A673 (cell line): ENCODE measurements around the gene IGSF22. TPM values are rescaled to one million over a fixed set of nuclear protein-coding genes. Genes with fewer than 3 reads are reported as not detected.

Experiments
- BruUV-seq: library from RNA; stranded (reverse); fragments of 400-500 nt; replicated peaks from 2 replicates; lab custom pipeline; 2021; lab: Mats Ljungman, UMichigan
- CTCF ChIA-PET: fragments of 300-600 bp; sonication (Branson Sonifier 250); formaldehyde crosslinking; loops from one replicate; lab custom pipeline; 2022; ENCODE audit warnings: antibody characterized with exemption; lab: Charles Lee
- POLR2A ChIA-PET: fragments of 300-600 bp; sonication (Branson Sonifier 250); formaldehyde crosslinking; loops from one replicate; lab custom pipeline; 2022; ENCODE audit warnings: antibody characterized with exemption; ENCODE audit not compliant: low non-redundant PET; lab: Charles Lee
- DNase-seq: peaks from one replicate; pipeline ENCODE4 v3.0.0-alpha.2; 2015; ENCODE audit warnings: low spot score
- H3K27ac ChIP-seq: fragments of 200-600 bp; sonication (generic); 2 replicates; pipeline ENCODE4 v1.5.1; 2016; ENCODE audit warnings: mixed run types, low read depth, mild to moderate bottlenecking, mixed read lengths, antibody characterized with exemption, low read length; ENCODE audit not compliant: poor library complexity, severe bottlenecking
- H3K27me3 ChIP-seq: fragments of 200-600 bp; sonication (generic); replicated peaks from 2 replicates; pipeline ENCODE4 v1.6.1; 2017; ENCODE audit warnings: mixed run types, low read depth, mild to moderate bottlenecking, mixed read lengths, antibody characterized with exemption, low read length; ENCODE audit not compliant: insufficient read depth, poor library complexity
- H3K36me3 ChIP-seq: fragments of 200-600 bp; sonication (generic); 2 replicates; pipeline ENCODE4 v1.6.1; 2016; ENCODE audit warnings: mixed run types, mild to moderate bottlenecking, mixed read lengths, antibody characterized with exemption, low read length; ENCODE audit not compliant: insufficient read depth, poor library complexity, severe bottlenecking
- H3K4me1 ChIP-seq: fragments of 200-600 bp; sonication (generic); 2 replicates; pipeline ENCODE4 v1.6.1; 2017; ENCODE audit warnings: mixed run types, mild to moderate bottlenecking, mixed read lengths, antibody characterized with exemption, low read length; ENCODE audit not compliant: insufficient read depth, poor library complexity, severe bottlenecking
- H3K4me3 ChIP-seq: fragments of 200-600 bp; sonication (generic); 2 replicates; pipeline ENCODE4 v1.5.1; 2016; ENCODE audit warnings: low read depth, mixed run types, mild to moderate bottlenecking, mixed read lengths, low read length; ENCODE audit not compliant: poor library complexity, severe bottlenecking
- H3K9me3 ChIP-seq: fragments of 200-600 bp; sonication (generic); 2 replicates; pipeline ENCODE4 v1.6.1; 2016; ENCODE audit warnings: mixed run types, low read depth, mild to moderate bottlenecking, mixed read lengths, antibody characterized with exemption, low read length; ENCODE audit not compliant: poor library complexity, severe bottlenecking
- EZH2 ChIP-seq: fragments of 200-600 bp; sonication (generic); IDR thresholded peaks from 2 replicates; pipeline ENCODE4 v1.6.1; 2017; ENCODE audit warnings: borderline replicate concordance, low read depth, mild to moderate bottlenecking, mixed read lengths, antibody characterized with exemption, low read length; ENCODE audit not compliant: poor library complexity, severe bottlenecking
- intact Hi-C: fragments of 100-400 bp; cut with micrococcal nuclease; formaldehyde crosslinking; loops from one replicate; pipeline ENCODE4 v1.10.0; 2022; ENCODE audit not compliant: unreplicated experiment
- total RNA-seq: library from RNA; stranded (reverse); gene quantifications from 2 replicates; pipeline ENCODE4 v1.2.3, GENCODE V29; 2021
- TF ChIP-seq, protein P1 (sequence below): fragments of 300-800, 200-600 bp; sonication (generic); conservative IDR thresholded peaks from 2 replicates; pipeline ENCODE4 v1.5.1; 2017; ENCODE audit warnings: low read depth, mild to moderate bottlenecking, antibody characterized with exemption, low read length, moderate library complexity, mixed read lengths

The IGSF22 gene
- total RNA-seq, 1 experiment from 2014 or later = not detected

DNA sequence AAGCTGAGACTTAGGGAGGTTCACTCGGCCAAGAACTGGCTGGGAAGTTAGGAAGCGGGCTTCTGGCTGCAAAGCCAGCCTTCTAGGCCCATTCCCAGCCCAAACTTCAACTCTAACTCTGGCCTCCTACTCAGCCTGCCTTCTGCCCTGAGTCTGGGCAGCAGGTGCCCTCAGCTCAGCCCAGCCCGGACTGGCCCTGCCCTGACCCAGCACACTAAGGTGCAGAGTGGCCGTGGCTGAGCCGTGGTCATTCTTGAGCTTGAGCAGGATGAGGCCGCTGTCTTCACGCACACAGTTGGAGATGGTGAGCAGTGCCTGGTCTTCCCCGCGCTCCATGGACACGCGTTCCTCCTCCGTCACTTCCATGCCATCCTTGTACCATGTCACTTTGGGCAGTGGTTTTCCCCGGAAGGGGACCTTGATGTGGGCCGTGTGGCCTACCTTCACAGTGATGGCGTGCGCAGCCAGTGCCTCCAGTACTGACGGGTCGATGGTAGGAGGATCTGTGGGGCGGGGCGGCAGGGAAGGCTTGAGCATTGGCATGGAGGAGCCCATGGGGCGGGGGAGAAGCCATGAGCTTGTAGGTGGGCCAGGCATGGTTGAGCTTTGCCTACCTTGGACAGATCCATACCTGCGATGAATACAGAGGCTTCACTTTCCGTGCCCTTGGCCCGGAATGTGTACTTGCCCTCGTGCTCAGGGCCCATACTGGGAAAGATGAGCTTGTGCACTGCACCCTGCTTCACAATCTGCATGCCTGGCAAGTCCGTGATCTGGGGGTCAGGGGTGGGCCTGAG lies 12.1 kb downstream of the IGSF22 start:
- intact Hi-C loops = no loop called here
- BruUV-seq = no TSS peak
- Histone ChIP-seq H3K4me3 (no peak overlapping the region), H3K4me1 (no peaks in the 10 kb centered on the region), H3K36me3 (no peaks in the 10 kb centered on the region), H3K27me3 (no peaks in the 10 kb centered on the region), H3K27ac (no peak overlapping the region), H3K9me3 (no peaks in the 10 kb centered on the region)
- TF ChIP-seq, protein P1, sequence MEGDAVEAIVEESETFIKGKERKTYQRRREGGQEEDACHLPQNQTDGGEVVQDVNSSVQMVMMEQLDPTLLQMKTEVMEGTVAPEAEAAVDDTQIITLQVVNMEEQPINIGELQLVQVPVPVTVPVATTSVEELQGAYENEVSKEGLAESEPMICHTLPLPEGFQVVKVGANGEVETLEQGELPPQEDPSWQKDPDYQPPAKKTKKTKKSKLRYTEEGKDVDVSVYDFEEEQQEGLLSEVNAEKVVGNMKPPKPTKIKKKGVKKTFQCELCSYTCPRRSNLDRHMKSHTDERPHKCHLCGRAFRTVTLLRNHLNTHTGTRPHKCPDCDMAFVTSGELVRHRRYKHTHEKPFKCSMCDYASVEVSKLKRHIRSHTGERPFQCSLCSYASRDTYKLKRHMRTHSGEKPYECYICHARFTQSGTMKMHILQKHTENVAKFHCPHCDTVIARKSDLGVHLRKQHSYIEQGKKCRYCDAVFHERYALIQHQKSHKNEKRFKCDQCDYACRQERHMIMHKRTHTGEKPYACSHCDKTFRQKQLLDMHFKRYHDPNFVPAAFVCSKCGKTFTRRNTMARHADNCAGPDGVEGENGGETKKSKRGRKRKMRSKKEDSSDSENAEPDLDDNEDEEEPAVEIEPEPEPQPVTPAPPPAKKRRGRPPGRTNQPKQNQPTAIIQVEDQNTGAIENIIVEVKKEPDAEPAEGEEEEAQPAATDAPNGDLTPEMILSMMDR = no peak
- TF ChIP-seq EZH2 = no peak
- POLR2A ChIA-PET = no interaction called here
- DNase-seq = no peak
- CTCF ChIA-PET = no interaction called here

- no peaks in the 10 kb centered on the region for H3K9me3 ChIP-seq
- H3K36me3 ChIP-seq = no peaks in the 10 kb centered on the region
- ChIA-PET POLR2A (no interaction called here), CTCF (no interaction called here)
- TF ChIP-seq EZH2 = no peak
- TF ChIP-seq, protein P1 = no peak
- DNase-seq = no peak
- no peak overlapping the region for H3K4me3 ChIP-seq
- no peak overlapping the region for H3K27ac ChIP-seq
- BruUV-seq = no TSS peak
- intact Hi-C loops = no loop called here
- H3K27me3 ChIP-seq = peaks cover 2% of the 10 kb centered on the region
- H3K4me1 ChIP-seq = no peaks in the 10 kb centered on the region
Measured at GRCh38 chr11:18710545-18710944, 15.4 kb downstream of the IGSF22 start.

DNA sequence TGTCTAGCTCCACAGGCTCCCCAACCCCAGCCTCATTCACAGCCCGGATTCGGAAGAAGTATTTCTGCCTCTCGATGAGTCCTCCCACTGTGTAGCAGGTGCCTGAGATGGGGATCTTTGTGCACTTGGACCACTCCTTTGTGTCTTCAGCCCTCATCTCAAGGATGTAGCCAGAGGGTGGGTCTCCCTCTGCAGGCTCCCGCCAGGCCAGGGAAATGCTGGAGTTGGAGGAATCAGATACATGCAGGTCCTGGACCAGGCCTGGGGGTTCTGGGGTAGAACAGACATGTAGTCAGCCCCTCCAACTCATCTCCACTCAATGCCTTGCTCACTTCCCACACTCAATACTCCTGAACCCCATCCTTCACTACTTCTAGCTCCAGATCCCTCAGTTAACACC lies 16.6 kb downstream of the IGSF22 start:
- H3K27me3 ChIP-seq = peaks cover 7% of the 10 kb centered on the region
- DNase-seq = no peak
- ChIA-PET CTCF (no interaction called here), POLR2A (no interaction called here)
- no peaks in the 10 kb centered on the region for H3K9me3 ChIP-seq
- H3K27ac ChIP-seq = no peak overlapping the region
- BruUV-seq = no TSS peak
- TF ChIP-seq, protein P1 = no peak
- H3K4me1 ChIP-seq = no peaks in the 10 kb centered on the region
- no peaks in the 10 kb centered on the region for H3K36me3 ChIP-seq
- H3K4me3 ChIP-seq = no peak overlapping the region
- intact Hi-C loops = no loop called here
